Endothelial cell (in vitro differentiated cells): ENCODE results near the gene FIGLA. TPM values are rescaled to one million over a fixed set of nuclear protein-coding genes. Genes with fewer than 3 reads are reported as not detected.

Experiments used
- DNase-seq: peaks from one replicate; pipeline ENCODE4 v3.0.0; 2021; ENCODE audit warnings: low spot score
- H3K27ac Mint-ChIP-seq: one replicate; pipeline ENCODE4 v1.8.0; 2021; ENCODE audit warnings: mixed read lengths, inconsistent platforms; ENCODE audit not compliant: unreplicated experiment
- H3K27me3 Mint-ChIP-seq: one replicate; pipeline ENCODE4 v1.8.0; 2021; ENCODE audit warnings: mild to moderate bottlenecking, moderate library complexity, mixed read lengths, inconsistent platforms; ENCODE audit not compliant: unreplicated experiment
- H3K36me3 Mint-ChIP-seq: one replicate; pipeline ENCODE4 v1.8.0; 2021; ENCODE audit warnings: mild to moderate bottlenecking, low read depth, mixed read lengths, inconsistent platforms; ENCODE audit not compliant: unreplicated experiment
- H3K4me1 Mint-ChIP-seq: one replicate; pipeline ENCODE4 v1.8.0; 2021; ENCODE audit warnings: mild to moderate bottlenecking, mixed read lengths, inconsistent platforms; ENCODE audit not compliant: unreplicated experiment
- H3K4me3 Mint-ChIP-seq: one replicate; pipeline ENCODE4 v1.8.0; 2021; ENCODE audit warnings: mild to moderate bottlenecking, mixed read lengths, inconsistent platforms; ENCODE audit not compliant: unreplicated experiment
- H3K9me3 Mint-ChIP-seq: one replicate; pipeline ENCODE4 v1.8.0; 2021; ENCODE audit warnings: mixed read lengths, inconsistent platforms; ENCODE audit not compliant: unreplicated experiment
- CTCF ChIP-seq: fragments of 200-600 bp; sonication (generic); IDR thresholded peaks from one replicate; pipeline ENCODE4 v1.5.0; 2021; ENCODE audit warnings: antibody characterized with exemption; ENCODE audit not compliant: unreplicated experiment
- long read RNA-seq: library from polyadenylated mRNA; unstranded; transcript quantifications from one replicate; pipeline ENCODE4 v2.0.0, GENCODE V29; 2020; ENCODE audit not compliant: unreplicated experiment
- total RNA-seq: library from RNA; stranded (reverse); fragmentation: NEBNext Ultra II Directional; extraction: Animal tissue kit (Norgen Biotek cat#: 25700); gene quantifications from one replicate; pipeline ENCODE4 v1.2.1, GENCODE V29; 2021; ENCODE audit not compliant: unreplicated experiment

FIGLA gene
- not detected for total RNA-seq
- long read RNA-seq: 0 reads

GRCh38 chr2:70790136-70790828 lies at the start of gene FIGLA:
FIGLA (minus strand) TSS chr2:70790643; CDS start chr2:70790638, 5 bp downstream.
- no peaks in the 10 kb centered on the region for H3K36me3 Mint-ChIP-seq
- no peak for TF ChIP-seq CTCF
- H3K4me3 Mint-ChIP-seq: peak within 1 kb of the TSS; percentile 85
- H3K9me3 Mint-ChIP-seq: no peaks in the 10 kb centered on the region
- peak within 1 kb of the TSS; percentile 38 for H3K27ac Mint-ChIP-seq
- DNase-seq: peak; percentile 45
- H3K27me3 Mint-ChIP-seq: peaks cover 2% of the 10 kb centered on the region
- H3K4me1 Mint-ChIP-seq: peaks cover 17% of the 10 kb centered on the region

GRCh38 chr2:70837980-70838925 lies 47.8 kb upstream of the FIGLA start:
- Mint-ChIP-seq H3K4me1 (peaks cover 40% of the 10 kb centered on the region), H3K27ac (no peak overlapping the region), H3K4me3 (no peak overlapping the region), H3K9me3 (no peaks in the 10 kb centered on the region), H3K27me3 (peaks cover 9% of the 10 kb centered on the region), H3K36me3 (peaks cover 17% of the 10 kb centered on the region)
- DNase-seq: no peak
- no peak for TF ChIP-seq CTCF

GRCh38 chr2:70835643-70836042 lies 45.2 kb upstream of the FIGLA start, which contains the start of gene CD207:
CD207 (minus strand) TSS chr2:70835816; CDS start chr2:70835776, 40 bp downstream.
- Mint-ChIP-seq H3K27ac (peak within 1 kb of the TSS; percentile 20), H3K9me3 (no peaks in the 10 kb centered on the region), H3K4me1 (peaks cover 48% of the 10 kb centered on the region), H3K27me3 (peaks cover 9% of the 10 kb centered on the region), H3K4me3 (peak within 1 kb of the TSS; percentile 26), H3K36me3 (peaks cover 16% of the 10 kb centered on the region)
- TF ChIP-seq CTCF: no peak
- no peak for DNase-seq

GRCh38 chr2:70834881-70835280 lies 44.4 kb upstream of the FIGLA start:
- H3K27me3 Mint-ChIP-seq: peaks cover 9% of the 10 kb centered on the region
- TF ChIP-seq CTCF: no peak
- H3K4me1 Mint-ChIP-seq: peaks cover 54% of the 10 kb centered on the region
- no peaks in the 10 kb centered on the region for H3K9me3 Mint-ChIP-seq
- H3K27ac Mint-ChIP-seq: no peak overlapping the region
- DNase-seq: no peak
- no peak overlapping the region for H3K4me3 Mint-ChIP-seq
- H3K36me3 Mint-ChIP-seq: peaks cover 16% of the 10 kb centered on the region
